ENCODE data around the gene CCND3.
A peak's percentile ranks its signal among the peaks of the same experiment; 100 is the strongest.
"Not testable (repeated sequence)": the region's sequence is repeated elsewhere in the genome, so short reads cannot be mapped to it uniquely, and the experiment has no call there.

Gene CCND3

DNA sequence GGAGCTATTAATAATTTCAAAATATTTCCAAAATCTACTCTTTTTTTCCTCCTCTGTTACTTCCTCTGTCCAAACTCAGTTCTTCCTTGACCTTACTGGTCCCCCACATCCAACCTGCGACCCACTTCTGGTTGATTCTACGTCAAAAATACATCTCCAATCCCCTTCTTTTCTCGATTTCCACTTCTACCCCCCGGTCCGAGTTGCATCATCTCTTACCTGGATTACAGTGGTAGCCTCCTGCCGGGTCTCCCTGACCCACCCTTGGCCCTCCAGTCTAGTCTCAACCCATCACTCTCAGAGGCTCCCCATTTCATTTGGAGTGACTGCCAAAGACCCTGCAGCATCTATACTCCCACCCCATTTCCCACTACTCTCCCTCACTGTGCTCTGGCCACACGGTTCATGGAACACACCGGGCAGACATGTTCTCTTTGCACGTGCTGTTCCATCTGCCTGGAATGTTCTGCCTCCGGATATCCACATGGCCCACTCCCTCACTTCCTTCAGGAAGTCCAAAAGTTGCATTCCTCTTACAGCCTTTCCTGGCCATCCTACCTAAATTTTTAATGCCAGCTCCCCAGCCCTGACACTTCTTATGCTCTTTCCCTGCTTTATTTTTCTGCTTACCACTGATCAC, 6.1 kb upstream of the CCND3 start:
- DNase-seq: no peak

DNA sequence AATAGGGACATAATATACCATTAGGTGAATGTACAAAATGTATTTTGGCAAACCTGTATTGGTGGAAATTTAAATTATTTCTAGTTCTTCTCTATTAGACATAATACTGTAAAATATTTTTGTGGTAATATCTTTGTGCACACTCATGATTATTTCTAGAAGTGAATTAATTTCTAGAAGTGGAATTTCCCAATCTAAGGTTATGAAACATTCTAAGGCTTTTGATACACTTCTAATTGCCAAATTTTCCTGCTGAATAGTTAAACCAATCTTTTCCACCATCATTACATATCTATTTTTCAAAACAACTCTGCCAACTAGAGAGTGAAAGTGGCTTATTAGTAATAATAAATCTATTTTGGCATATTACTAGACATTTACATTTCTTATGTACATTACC, 1.8 kb upstream of the CCND3 start:
- no peak for DNase-seq

DNA sequence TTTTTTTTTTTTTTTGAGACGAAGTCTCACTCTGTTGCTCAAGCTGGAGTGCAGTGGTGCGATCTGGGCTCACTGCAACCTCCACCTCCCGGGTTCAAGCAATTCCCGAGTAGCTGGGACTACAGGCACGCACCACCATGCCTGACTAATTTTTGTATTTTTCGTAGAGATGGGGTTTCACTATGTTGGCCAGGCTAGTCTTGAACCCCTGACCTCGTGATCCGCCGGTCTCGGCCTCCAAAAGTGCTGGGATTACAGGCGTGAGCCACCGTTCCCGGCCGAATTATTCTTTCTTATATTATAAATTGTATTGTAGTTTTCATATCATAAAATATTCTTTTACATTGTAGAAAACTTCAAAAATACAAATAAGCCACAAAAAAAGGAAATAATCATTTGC, 1.3 kb upstream of the CCND3 start:
- not testable (repeated sequence) for DNase-seq

- peak in 4 of 56 donors; percentile 38 to 58 (median 48) for DNase-seq
Measured at GRCh38 chr6:41942067-41942851, 651 bp upstream of the CCND3 start.

DNA sequence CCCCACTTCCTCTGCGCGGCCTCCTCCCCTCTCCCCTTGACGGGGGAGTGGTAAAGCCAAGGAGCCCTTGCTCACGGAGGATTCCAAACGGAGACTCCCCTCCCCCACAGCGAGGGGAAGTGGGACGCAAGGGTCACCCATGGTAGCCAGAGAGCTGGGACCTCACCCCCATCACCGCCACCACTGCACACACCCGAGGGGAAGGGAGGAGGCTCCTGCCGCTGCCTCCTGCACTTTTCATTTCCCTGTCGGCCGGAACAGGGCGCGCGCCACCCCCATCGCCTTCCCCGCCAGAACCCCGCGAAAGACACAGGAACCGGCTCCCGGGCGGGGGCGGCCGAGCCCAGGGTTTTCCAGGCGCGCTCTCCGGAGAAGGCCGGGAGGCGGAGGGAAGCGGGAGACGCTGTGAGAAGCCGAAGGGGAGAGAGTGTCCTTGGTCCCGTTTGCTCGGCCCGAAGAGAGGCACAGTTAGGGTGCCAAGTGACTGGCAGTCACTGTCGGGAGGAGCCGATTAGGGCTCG, 789 bp downstream of the CCND3 start:
- DNase-seq: peak in 42 of 56 donors; percentile 5 to 73 (median 49)

GRCh38 chr6:41939848-41940758, 1.5 kb downstream of the CCND3 start:
- DNase-seq: peak in 8 of 56 donors; percentile 12 to 52 (median 28)

DNA sequence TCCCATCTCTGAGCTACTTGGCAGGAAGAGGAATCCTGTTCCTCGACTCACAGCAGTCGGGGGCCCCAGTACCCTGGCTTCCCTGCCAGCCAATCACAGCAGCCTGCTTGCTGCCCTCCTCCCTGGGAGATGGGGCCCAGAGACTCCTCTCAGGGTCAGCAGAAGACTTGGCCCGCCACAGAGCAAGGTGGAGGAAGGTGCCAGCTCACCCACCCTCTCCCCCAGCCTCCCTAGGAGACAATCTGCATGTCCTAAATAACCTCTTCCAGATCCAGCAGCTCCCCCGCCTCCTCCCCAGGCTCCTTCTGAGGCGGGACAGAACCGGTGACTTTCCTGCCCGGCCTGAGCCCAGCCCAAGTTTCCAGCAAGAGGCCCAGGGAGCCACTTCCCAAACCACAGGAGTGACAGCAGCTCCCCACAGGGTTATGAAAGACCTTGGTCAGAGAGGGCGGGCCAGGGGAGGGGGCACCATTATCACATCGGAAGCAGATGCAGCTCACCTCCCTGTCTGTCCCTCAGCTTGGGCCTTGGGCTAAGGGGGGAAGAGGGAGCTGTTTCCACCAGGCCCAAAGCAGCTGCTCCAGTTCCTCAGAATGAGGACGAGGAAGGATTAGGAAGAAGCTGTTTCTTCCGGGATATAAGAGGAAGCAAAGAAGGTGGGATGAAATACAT, 2.3 kb downstream of the CCND3 start:
- DNase-seq: peak in 26 of 56 donors; percentile 3 to 48 (median 22)

DNA sequence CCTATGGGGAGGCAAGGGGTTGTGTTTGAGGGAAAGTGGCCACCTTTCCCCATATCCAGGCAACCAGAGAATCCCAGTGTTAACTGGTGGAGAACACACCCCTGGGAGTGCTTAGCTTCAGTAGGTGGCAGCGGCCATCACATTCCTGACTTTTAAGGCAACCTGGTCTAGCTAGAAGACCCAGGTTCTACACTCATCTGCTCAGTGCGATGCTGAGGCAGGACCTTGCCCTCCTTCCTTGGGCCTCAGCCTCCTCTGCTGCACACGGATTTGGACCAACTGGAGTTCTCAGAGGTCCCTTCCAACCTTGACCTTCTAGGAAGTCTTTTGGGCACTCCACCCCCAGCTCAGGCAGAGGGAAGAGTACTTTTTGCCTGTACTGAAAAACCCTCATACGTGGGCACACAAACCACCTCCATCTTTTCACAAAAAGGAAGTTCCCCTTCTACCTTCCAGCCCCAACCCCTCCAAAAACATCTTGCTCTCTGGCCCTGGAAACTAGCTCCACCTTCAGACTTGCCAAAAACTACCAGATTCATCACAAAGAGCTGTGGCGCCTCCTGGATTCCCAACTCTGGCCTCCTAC, 2.9 kb downstream of the CCND3 start:
- DNase-seq: no peak

GRCh38 chr6:41937861-41938574, 3.6 kb downstream of the CCND3 start:
- DNase-seq: no peak

DNA sequence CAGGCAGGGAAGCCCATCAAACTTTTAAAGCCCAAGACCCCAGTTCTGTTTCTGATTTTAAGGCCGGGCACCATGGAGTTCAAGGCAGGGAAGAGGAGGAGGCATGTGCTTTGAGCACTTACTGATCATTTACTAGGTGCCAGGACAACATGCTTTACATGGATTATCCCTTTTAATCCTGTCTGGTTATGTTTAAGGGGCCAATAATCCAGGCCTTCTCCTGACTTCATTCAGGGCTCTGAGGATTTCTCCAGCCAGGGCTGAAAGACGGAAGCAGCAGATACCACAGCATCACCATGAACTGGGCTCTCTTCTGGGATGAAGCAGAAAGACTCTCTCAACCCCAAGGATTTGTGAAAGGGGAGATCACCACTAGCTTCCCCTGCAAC, 4.1 kb downstream of the CCND3 start:
- no peak for DNase-seq

DNA sequence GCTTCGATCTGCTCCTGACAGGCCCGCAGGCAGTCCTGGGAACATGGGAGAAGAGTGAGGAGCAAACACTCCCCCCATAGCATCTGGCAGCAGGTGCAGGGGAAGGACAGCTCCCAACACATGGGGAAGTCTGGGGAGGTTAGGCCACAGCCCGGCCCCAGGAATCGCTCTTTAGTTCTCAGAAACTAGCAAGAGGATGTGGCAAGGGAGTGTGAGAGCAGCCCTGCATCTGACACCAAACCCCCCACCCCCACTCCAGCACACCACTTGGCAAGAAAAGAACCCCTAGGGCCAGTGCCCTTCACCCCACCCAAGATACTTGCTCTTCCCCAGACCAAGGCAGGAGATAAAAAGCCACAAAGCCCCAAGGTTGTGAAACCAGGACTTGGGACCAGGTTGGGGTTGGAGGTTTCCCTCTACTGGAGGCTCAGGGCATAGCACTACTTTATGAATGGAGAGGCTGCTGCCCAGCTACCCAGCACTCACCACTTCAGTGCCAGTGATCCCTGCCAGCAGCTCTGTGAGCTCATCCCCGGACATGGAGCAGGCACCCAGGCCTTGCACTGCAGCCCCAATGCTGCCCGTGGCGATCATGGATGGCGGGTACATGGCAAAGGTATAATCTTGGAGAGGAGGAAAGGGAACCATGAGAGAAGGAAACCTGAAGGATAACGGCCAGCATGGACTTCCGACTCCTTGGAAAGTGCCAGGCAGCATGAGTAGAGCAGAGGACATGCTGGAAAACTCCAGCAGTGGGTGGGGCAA, 5.4 kb downstream of the CCND3 start:
- DNase-seq: peak in 52 of 56 donors; percentile 10 to 89 (median 66)

- no peak for DNase-seq
Measured at GRCh38 chr6:41935685-41936072, 5.9 kb downstream of the CCND3 start.

GRCh38 chr6:41935193-41935574, 6.4 kb downstream of the CCND3 start:
- DNase-seq: no peak

- no peak for DNase-seq
Measured at GRCh38 chr6:41934278-41935192, 7.1 kb downstream of the CCND3 start.

DNA sequence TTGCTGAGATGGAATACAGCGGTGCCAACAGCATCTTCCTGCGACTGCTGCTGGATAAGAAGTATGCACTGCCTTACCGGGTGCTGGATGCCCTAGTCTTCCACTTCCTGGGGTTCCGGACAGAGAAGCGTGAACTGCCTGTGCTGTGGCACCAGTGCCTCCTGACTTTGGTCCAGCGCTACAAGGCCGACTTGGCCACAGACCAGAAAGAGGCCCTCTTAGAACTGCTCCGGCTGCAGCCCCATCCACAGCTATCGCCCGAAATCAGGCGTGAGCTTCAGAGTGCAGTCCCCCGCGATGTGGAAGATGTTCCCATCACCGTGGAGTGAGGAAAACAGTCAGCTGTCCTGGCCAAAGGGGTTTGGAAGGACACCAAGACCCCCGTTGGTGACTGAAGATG, 9.2 kb downstream of the CCND3 start:
- DNase-seq: no peak

- DNase-seq: no peak
Measured at GRCh38 chr6:41931792-41932191, 9.8 kb downstream of the CCND3 start.

GRCh38 chr6:41929924-41930323, 11.7 kb downstream of the CCND3 start:
- DNase-seq: no peak

- DNase-seq: no peak
Measured at GRCh38 chr6:41927253-41927652, 14.4 kb downstream of the CCND3 start.
